H9 (cell line): ENCODE measurements around the gene RUNDC1. TPM values are rescaled to one million over a fixed set of nuclear protein-coding genes. Genes with fewer than 3 reads are reported as not detected.

Experiments
- DNase-seq: peaks from one replicate; pipeline ENCODE4 v3.0.0-alpha.2; 2017
- H2AFZ ChIP-seq: one replicate; pipeline ENCODE4 v1.6.1; 2013; ENCODE audit warnings: mild to moderate bottlenecking, low read length, control low read depth, moderate library complexity
- H2AK5ac ChIP-seq: 2 replicates; pipeline ENCODE4 v1.6.1; 2013; ENCODE audit warnings: low read length, control low read depth, mixed read lengths; ENCODE audit not compliant: insufficient read length
- H2BK120ac ChIP-seq: one replicate; pipeline ENCODE4 v1.6.1; 2013; ENCODE audit warnings: low read depth, mild to moderate bottlenecking, low read length, control low read depth, inconsistent platforms; ENCODE audit not compliant: poor library complexity, severe bottlenecking
- H2BK12ac ChIP-seq: 2 replicates; pipeline ENCODE4 v1.6.1; 2013; ENCODE audit warnings: low read length, control low read depth, mixed read lengths, low read depth; ENCODE audit not compliant: insufficient read length
- H2BK15ac ChIP-seq: 2 replicates; pipeline ENCODE4 v1.6.1; 2013; ENCODE audit warnings: low read depth, low read length, control low read depth
- H2BK20ac ChIP-seq: one replicate; pipeline ENCODE4 v1.6.1; 2013; ENCODE audit warnings: low read depth, mild to moderate bottlenecking, low read length, control low read depth, inconsistent platforms; ENCODE audit not compliant: poor library complexity, severe bottlenecking
- H2BK5ac ChIP-seq: 2 replicates; pipeline ENCODE4 v1.6.1; 2013; ENCODE audit warnings: low read length, control low read depth, mixed read lengths; ENCODE audit not compliant: insufficient read length
- H3K14ac ChIP-seq: 2 replicates; pipeline ENCODE4 v1.6.1; 2013; ENCODE audit warnings: low read length, control low read depth; ENCODE audit not compliant: insufficient read depth
- H3K18ac ChIP-seq: 2 replicates; pipeline ENCODE4 v1.6.1; 2013; ENCODE audit warnings: low read depth, mild to moderate bottlenecking, mixed read lengths, low read length, control low read depth; ENCODE audit not compliant: insufficient read length
- H3K23ac ChIP-seq: 2 replicates; pipeline ENCODE4 v1.6.1; 2013; ENCODE audit warnings: low read length, control low read depth, mixed read lengths, low read depth; ENCODE audit not compliant: insufficient read length
- H3K23me2 ChIP-seq: 2 replicates; pipeline ENCODE4 v1.6.1; 2013; ENCODE audit warnings: low read depth, mild to moderate bottlenecking, mixed read lengths, low read length, control low read depth; ENCODE audit not compliant: insufficient read length, poor library complexity, severe bottlenecking
- H3K27ac ChIP-seq: 2 replicates; pipeline ENCODE4 v1.5.1; 2013; ENCODE audit warnings: low read length, control low read depth, mixed read lengths, low read depth; ENCODE audit not compliant: insufficient read length
- H3K27me3 ChIP-seq: 2 replicates; pipeline ENCODE4 v1.6.1; 2013; ENCODE audit warnings: low read length, control low read depth, inconsistent platforms; ENCODE audit not compliant: insufficient read depth
- H3K4ac ChIP-seq: 2 replicates; pipeline ENCODE4 v1.6.1; 2013; ENCODE audit warnings: low read depth, mild to moderate bottlenecking, control low read depth, inconsistent platforms, low read length, moderate library complexity
- H3K4me1 ChIP-seq: 2 replicates; pipeline ENCODE4 v1.6.1; 2013; ENCODE audit warnings: low read length, control low read depth, inconsistent platforms; ENCODE audit not compliant: insufficient read depth
- H3K4me2 ChIP-seq: 2 replicates; pipeline ENCODE4 v1.6.1; 2013; ENCODE audit warnings: low read length, control low read depth, mixed read lengths; ENCODE audit not compliant: insufficient read length, insufficient read depth
- H3K56ac ChIP-seq: 2 replicates; pipeline ENCODE4 v1.6.1; 2013; ENCODE audit warnings: low read depth, mild to moderate bottlenecking, mixed read lengths, low read length, control low read depth; ENCODE audit not compliant: insufficient read length
- H3K79me1 ChIP-seq: 2 replicates; pipeline ENCODE4 v1.6.1; 2013; ENCODE audit warnings: low read depth, mild to moderate bottlenecking, moderate library complexity, low read length, control low read depth, inconsistent platforms; ENCODE audit not compliant: insufficient read depth, poor library complexity, severe bottlenecking
- H3K79me2 ChIP-seq: 2 replicates; pipeline ENCODE4 v1.6.1; 2013; ENCODE audit warnings: low read length, control low read depth, inconsistent platforms; ENCODE audit not compliant: insufficient read depth
- H3K9ac ChIP-seq: 2 replicates; pipeline ENCODE4 v1.6.1; 2013; ENCODE audit warnings: low read length, control low read depth, mixed read lengths; ENCODE audit not compliant: insufficient read length; ENCODE audit errors: extremely low read depth
- H3K9me3 ChIP-seq: one replicate; pipeline ENCODE4 v1.6.1; 2013; ENCODE audit warnings: low read depth, low read length, inconsistent platforms; ENCODE audit not compliant: control insufficient read depth
- H3T11ph ChIP-seq: one replicate; pipeline ENCODE4 v1.6.1; 2013; ENCODE audit warnings: mild to moderate bottlenecking, low read length, control low read depth, inconsistent platforms
- H4K20me1 ChIP-seq: one replicate; pipeline ENCODE4 v1.6.1; 2013; ENCODE audit not compliant: control insufficient read depth, insufficient read length, insufficient read depth
- H4K5ac ChIP-seq: 2 replicates; pipeline ENCODE4 v1.6.1; 2013; ENCODE audit warnings: low read depth, mild to moderate bottlenecking, mixed read lengths, low read length, control low read depth; ENCODE audit not compliant: insufficient read length
- H4K8ac ChIP-seq: replicated peaks from 2 replicates; pipeline ENCODE4 v1.6.1; 2013; ENCODE audit warnings: low read length, control low read depth, mixed read lengths, low read depth; ENCODE audit not compliant: insufficient read length
- H4K91ac ChIP-seq: 2 replicates; pipeline ENCODE4 v1.6.1; 2013; ENCODE audit warnings: low read depth, mild to moderate bottlenecking, moderate library complexity, mixed read lengths, low read length, control low read depth; ENCODE audit not compliant: insufficient read length
- H3K27ac Mint-ChIP-seq, 3 experiments: 2 replicates in 2 of 3; 3 replicates in 1 of 3; pipeline ENCODE4 v1.8.0; 2020 to 2021; ENCODE audit warnings: mixed read lengths in 3 of 3, mild to moderate bottlenecking in 1 of 3, moderate library complexity in 1 of 3
- H3K27me3 Mint-ChIP-seq: 2 replicates; pipeline ENCODE4 v1.8.0; 2021; ENCODE audit warnings: low read depth, mild to moderate bottlenecking, moderate library complexity, mixed read lengths
- H3K36me3 Mint-ChIP-seq, 3 experiments: 2 replicates in 2 of 3; 3 replicates in 1 of 3; pipeline ENCODE4 v1.8.0; 2020 to 2021; ENCODE audit warnings: low read depth in 3 of 3, mixed read lengths in 3 of 3; ENCODE audit not compliant: insufficient read depth in 1 of 3
- H3K4me1 Mint-ChIP-seq, 2 experiments: 2 replicates each; pipeline ENCODE4 v1.8.0; 2020; ENCODE audit warnings: mixed read lengths in 2 of 2
- H3K4me3 Mint-ChIP-seq, 2 experiments: 2 replicates in 1 of 2; 3 replicates in 1 of 2; pipeline ENCODE4 v1.8.0; 2020 to 2021; ENCODE audit warnings: mild to moderate bottlenecking in 2 of 2, mixed read lengths in 2 of 2, moderate library complexity in 1 of 2
- H3K9me3 Mint-ChIP-seq, 2 experiments: 2 replicates in 1 of 2; 3 replicates in 1 of 2; pipeline ENCODE4 v1.8.0; 2020; ENCODE audit warnings: mild to moderate bottlenecking in 2 of 2, mixed read lengths in 2 of 2, moderate library complexity in 1 of 2
- CTCF ChIP-seq: fragments of 200-600 bp; sonication (generic); conservative IDR thresholded peaks from 3 replicates; pipeline ENCODE4 v1.8.0; 2021; ENCODE audit warnings: antibody characterized with exemption, mild to moderate bottlenecking
- WGBS: extraction: QIAGEN DNeasy Blood & Tissue Kit; methylation state at CpG from one replicate; pipeline ENCODE4 v1.1.7; 2013; ENCODE audit warnings: missing lambda C conversion rate, low lambda C conversion rate, mixed read lengths; ENCODE audit not compliant: insufficient read length; ENCODE audit errors: extremely low coverage; 5-methylcytosine and 5-hydroxymethylcytosine counted together
- total RNA-seq: library from RNA; stranded (reverse); gene quantifications from 2 replicates; pipeline ENCODE4 v1.2.1, GENCODE V29; 2021

Gene RUNDC1
- total RNA-seq, 1 experiment from 2014 or later: 18.8 TPM

GRCh38 chr17:43006639-43007551 is 26.5 kb downstream of the RUNDC1 start, which contains the start of gene IFI35:
Gene IFI35 (plus strand): TSS chr17:43006784. CDS start chr17:43006948, 164 bp downstream.
- Histone ChIP-seq H3K23me2 (no peaks in the 10 kb centered on the region), H4K5ac (no peak within 1 kb of the TSS), H3K4ac (no peak within 1 kb of the TSS), H4K8ac (no peak within 1 kb of the TSS), H3K27me3 (no peaks in the 10 kb centered on the region), H2BK20ac (no peak within 1 kb of the TSS), H2AFZ (no peak within 1 kb of the TSS), H3K4me2 (peak within 1 kb of the TSS; percentile 42), H4K91ac (no peak within 1 kb of the TSS), H3K4me1 (no peaks in the 10 kb centered on the region), H3K79me2 (no peaks in the 10 kb centered on the region), H3K79me1 (no peaks in the 10 kb centered on the region), H3K14ac (no peak within 1 kb of the TSS), H3K27ac (no peak within 1 kb of the TSS), H2BK120ac (no peak within 1 kb of the TSS), H3K18ac (no peak within 1 kb of the TSS), H2AK5ac (no peak within 1 kb of the TSS), H2BK5ac (no peak within 1 kb of the TSS), H3K9ac (peak within 1 kb of the TSS; percentile 20), H3K9me3 (no peaks in the 10 kb centered on the region), H3K56ac (no peak within 1 kb of the TSS), H3T11ph (no peak within 1 kb of the TSS), H2BK15ac (no peak within 1 kb of the TSS), H4K20me1 (no peaks in the 10 kb centered on the region), H2BK12ac (no peak within 1 kb of the TSS), H3K23ac (no peak within 1 kb of the TSS)
- Mint-ChIP-seq H3K4me1 (peaks cover 7 to 8% of the 10 kb centered on the region in 2 experiments), H3K27ac (peak within 1 kb of the TSS; percentile 84 to 98 (median 87)), H3K27me3 (no peaks in the 10 kb centered on the region), H3K36me3 (peaks cover 9 to 39% (median 20%) of the 10 kb centered on the region in 3 experiments), H3K9me3 (no peaks in the 10 kb centered on the region), H3K4me3 (peak within 1 kb of the TSS; percentile 58 to 76)
- no peak; the same call in 2 of the 3 replicates for TF ChIP-seq CTCF
- peak; percentile 88 for DNase-seq
- no CpG with 5 or more reads among the region's 18 CpGs for WGBS
